Measurements from ENCODE around the gene HOXC6.

The HOXC6 gene

DNA sequence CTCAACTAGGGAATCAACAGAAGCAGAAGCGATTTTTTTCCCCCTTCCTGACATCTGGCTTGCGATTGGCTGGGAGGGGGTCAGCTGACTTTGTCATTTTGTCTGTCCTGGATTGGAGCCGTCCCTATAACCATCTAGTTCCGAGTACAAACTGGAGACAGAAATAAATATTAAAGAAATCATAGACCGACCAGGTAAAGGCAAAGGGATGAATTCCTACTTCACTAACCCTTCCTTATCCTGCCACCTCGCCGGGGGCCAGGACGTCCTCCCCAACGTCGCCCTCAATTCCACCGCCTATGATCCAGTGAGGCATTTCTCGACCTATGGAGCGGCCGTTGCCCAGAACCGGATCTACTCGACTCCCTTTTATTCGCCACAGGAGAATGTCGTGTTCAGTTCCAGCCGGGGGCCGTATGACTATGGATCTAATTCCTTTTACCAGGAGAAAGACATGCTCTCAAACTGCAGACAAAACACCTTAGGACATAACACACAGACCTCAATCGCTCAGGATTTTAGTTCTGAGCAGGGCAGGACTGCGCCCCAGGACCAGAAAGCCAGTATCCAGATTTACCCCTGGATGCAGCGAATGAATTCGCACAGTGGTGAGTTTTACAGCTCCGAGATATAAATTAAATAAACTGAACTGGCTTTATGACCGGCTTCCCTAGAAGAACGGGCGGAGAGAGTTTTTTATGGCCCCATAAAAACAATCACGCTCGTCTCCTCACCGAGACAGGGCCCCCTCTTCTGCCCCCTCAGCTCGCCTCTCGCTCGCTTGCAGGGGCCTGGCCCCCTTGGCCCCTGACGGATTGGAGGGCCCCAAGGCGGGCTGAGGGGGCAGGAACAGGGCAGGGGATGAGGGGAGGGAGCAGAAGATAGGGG, at the start of gene HOXC6 (continued):
- TF ChIP-seq ZNF621 (tag by site-specific recombination; IDR thresholded peaks at IDR 0.05) (no peak), MYNN (tag by site-specific recombination; IDR thresholded peaks at IDR 0.05; ENCODE audit: borderline replicate concordance) (no peak), ZNF175 (tag by site-specific recombination; IDR thresholded peaks at IDR 0.05) (no peak), KLF8 (tag by site-specific recombination; IDR thresholded peaks at IDR 0.05) (no peak), YY1 (tag by site-specific recombination; IDR thresholded peaks at IDR 0.05) (no peak), ZNF530 (tag by site-specific recombination; IDR thresholded peaks at IDR 0.05; ENCODE audit: low read depth) (no peak), ZNF629 (tag by site-specific recombination; IDR thresholded peaks at IDR 0.05) (peak; percentile 51), ZSCAN23 (tag by site-specific recombination; IDR thresholded peaks at IDR 0.05) (no peak), ZNF23 (tag by site-specific recombination; IDR thresholded peaks at IDR 0.05; ENCODE audit: borderline replicate concordance) (no peak), GLIS1 (tag by site-specific recombination; IDR thresholded peaks at IDR 0.05) (peak; percentile 85), ZNF48 (tag by site-specific recombination; IDR thresholded peaks at IDR 0.05) (no peak), YY2 (tag by site-specific recombination; IDR thresholded peaks at IDR 0.05) (no peak), ZNF529 (tag by site-specific recombination; IDR thresholded peaks at IDR 0.05; ENCODE audit: insufficient replicate concordance) (no peak), ZNF623 (tag by site-specific recombination; IDR thresholded peaks at IDR 0.05) (no peak), ZNF510 (tag by site-specific recombination; IDR thresholded peaks at IDR 0.05; ENCODE audit: insufficient replicate concordance) (no peak), ZBTB21 (tag by site-specific recombination; IDR thresholded peaks at IDR 0.05) (no peak), SP2 (tag by site-specific recombination; IDR thresholded peaks at IDR 0.05) (no peak), ZNF664 (tag by site-specific recombination; IDR thresholded peaks at IDR 0.05) (peak; percentile 46; the same call in 1 of the 2 replicates)
- TF ChIP-seq, protein P1, sequence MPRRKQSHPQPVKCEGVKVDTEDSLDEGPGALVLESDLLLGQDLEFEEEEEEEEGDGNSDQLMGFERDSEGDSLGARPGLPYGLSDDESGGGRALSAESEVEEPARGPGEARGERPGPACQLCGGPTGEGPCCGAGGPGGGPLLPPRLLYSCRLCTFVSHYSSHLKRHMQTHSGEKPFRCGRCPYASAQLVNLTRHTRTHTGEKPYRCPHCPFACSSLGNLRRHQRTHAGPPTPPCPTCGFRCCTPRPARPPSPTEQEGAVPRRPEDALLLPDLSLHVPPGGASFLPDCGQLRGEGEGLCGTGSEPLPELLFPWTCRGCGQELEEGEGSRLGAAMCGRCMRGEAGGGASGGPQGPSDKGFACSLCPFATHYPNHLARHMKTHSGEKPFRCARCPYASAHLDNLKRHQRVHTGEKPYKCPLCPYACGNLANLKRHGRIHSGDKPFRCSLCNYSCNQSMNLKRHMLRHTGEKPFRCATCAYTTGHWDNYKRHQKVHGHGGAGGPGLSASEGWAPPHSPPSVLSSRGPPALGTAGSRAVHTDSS (tag by site-specific recombination; IDR thresholded peaks at IDR 0.05), result no peak
- TF ChIP-seq, protein P2, sequence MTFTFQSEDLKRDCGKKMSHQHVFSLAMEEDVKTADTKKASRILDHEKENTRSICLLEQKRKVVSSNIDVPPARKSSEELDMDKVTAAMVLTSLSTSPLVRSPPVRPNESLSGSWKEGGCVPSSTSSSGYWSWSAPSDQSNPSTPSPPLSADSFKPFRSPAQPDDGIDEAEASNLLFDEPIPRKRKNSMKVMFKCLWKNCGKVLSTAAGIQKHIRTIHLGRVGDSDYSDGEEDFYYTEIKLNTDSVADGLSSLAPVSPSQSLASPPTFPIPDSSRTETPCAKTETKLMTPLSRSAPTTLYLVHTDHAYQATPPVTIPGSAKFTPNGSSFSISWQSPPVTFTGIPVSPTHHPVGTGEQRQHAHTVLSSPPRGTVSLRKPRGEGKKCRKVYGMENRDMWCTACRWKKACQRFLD (tag by site-specific recombination; IDR thresholded peaks at IDR 0.05), result no peak
- TF ChIP-seq, protein P3, sequence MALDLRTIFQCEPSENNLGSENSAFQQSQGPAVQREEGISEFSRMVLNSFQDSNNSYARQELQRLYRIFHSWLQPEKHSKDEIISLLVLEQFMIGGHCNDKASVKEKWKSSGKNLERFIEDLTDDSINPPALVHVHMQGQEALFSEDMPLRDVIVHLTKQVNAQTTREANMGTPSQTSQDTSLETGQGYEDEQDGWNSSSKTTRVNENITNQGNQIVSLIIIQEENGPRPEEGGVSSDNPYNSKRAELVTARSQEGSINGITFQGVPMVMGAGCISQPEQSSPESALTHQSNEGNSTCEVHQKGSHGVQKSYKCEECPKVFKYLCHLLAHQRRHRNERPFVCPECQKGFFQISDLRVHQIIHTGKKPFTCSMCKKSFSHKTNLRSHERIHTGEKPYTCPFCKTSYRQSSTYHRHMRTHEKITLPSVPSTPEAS (tag by site-specific recombination; IDR thresholded peaks at IDR 0.05), result no peak
- TF ChIP-seq, protein P4, sequence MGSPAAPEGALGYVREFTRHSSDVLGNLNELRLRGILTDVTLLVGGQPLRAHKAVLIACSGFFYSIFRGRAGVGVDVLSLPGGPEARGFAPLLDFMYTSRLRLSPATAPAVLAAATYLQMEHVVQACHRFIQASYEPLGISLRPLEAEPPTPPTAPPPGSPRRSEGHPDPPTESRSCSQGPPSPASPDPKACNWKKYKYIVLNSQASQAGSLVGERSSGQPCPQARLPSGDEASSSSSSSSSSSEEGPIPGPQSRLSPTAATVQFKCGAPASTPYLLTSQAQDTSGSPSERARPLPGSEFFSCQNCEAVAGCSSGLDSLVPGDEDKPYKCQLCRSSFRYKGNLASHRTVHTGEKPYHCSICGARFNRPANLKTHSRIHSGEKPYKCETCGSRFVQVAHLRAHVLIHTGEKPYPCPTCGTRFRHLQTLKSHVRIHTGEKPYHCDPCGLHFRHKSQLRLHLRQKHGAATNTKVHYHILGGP (tag by site-specific recombination; IDR thresholded peaks at IDR 0.05), result peak; percentile 71; the same call in 1 of the 2 replicates
- TF ChIP-seq, protein P5, sequence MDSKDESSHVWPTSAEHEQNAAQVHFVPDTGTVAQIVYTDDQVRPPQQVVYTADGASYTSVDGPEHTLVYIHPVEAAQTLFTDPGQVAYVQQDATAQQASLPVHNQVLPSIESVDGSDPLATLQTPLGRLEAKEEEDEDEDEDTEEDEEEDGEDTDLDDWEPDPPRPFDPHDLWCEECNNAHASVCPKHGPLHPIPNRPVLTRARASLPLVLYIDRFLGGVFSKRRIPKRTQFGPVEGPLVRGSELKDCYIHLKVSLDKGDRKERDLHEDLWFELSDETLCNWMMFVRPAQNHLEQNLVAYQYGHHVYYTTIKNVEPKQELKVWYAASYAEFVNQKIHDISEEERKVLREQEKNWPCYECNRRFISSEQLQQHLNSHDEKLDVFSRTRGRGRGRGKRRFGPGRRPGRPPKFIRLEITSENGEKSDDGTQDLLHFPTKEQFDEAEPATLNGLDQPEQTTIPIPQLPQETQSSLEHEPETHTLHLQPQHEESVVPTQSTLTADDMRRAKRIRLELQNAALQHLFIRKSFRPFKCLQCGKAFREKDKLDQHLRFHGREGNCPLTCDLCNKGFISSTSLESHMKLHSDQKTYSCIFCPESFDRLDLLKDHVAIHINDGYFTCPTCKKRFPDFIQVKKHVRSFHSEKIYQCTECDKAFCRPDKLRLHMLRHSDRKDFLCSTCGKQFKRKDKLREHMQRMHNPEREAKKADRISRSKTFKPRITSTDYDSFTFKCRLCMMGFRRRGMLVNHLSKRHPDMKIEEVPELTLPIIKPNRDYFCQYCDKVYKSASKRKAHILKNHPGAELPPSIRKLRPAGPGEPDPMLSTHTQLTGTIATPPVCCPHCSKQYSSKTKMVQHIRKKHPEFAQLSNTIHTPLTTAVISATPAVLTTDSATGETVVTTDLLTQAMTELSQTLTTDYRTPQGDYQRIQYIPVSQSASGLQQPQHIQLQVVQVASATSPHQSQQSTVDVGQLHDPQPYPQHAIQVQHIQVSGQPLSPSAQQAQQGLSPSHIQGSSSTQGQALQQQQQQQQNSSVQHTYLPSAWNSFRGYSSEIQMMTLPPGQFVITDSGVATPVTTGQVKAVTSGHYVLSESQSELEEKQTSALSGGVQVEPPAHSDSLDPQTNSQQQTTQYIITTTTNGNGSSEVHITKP (tag by site-specific recombination; IDR thresholded peaks at IDR 0.05), result peak; percentile 55; the same call in 1 of the 2 replicates
- TF ChIP-seq, protein P6, sequence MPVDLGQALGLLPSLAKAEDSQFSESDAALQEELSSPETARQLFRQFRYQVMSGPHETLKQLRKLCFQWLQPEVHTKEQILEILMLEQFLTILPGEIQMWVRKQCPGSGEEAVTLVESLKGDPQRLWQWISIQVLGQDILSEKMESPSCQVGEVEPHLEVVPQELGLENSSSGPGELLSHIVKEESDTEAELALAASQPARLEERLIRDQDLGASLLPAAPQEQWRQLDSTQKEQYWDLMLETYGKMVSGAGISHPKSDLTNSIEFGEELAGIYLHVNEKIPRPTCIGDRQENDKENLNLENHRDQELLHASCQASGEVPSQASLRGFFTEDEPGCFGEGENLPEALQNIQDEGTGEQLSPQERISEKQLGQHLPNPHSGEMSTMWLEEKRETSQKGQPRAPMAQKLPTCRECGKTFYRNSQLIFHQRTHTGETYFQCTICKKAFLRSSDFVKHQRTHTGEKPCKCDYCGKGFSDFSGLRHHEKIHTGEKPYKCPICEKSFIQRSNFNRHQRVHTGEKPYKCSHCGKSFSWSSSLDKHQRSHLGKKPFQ (tag by site-specific recombination; IDR thresholded peaks at IDR 0.05), result peak; percentile 91
- TF ChIP-seq, protein P7, sequence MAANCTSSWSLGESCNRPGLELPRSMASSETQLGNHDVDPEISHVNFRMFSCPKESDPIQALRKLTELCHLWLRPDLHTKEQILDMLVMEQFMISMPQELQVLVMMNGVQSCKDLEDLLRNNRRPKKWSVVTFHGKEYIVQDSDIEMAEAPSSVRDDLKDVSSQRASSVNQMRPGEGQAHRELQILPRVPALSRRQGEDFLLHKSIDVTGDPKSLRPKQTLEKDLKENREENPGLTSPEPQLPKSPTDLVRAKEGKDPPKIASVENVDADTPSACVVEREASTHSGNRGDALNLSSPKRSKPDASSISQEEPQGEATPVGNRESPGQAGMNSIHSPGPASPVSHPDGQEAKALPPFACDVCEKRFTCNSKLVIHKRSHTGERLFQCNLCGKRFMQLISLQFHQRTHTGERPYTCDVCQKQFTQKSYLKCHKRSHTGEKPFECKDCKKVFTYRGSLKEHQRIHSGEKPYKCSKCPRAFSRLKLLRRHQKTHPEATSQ (tag by site-specific recombination; IDR thresholded peaks at IDR 0.05), result no peak
- TF ChIP-seq, protein P8, sequence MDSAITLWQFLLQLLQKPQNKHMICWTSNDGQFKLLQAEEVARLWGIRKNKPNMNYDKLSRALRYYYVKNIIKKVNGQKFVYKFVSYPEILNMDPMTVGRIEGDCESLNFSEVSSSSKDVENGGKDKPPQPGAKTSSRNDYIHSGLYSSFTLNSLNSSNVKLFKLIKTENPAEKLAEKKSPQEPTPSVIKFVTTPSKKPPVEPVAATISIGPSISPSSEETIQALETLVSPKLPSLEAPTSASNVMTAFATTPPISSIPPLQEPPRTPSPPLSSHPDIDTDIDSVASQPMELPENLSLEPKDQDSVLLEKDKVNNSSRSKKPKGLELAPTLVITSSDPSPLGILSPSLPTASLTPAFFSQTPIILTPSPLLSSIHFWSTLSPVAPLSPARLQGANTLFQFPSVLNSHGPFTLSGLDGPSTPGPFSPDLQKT (IDR thresholded peaks at IDR 0.05; ENCODE audit: borderline replicate concordance, low read depth, low read length), result no peak
